ENCODE results near the gene LEMD2.

GRCh38 chr6:33819021-33819420, 30.1 kb upstream of the LEMD2 start:
- TF ChIP-seq CTCF (IDR thresholded peaks at IDR 0.05; ENCODE audit: low read length): no peak
- no peak for TF ChIP-seq EZH2 (IDR thresholded peaks at IDR 0.05; ENCODE audit: borderline replicate concordance, low read length)

Data from OCI-LY1 (cell line).